Renal cortex interstitium (tissue), 11 donors: Measurements from ENCODE around the gene RRP12. TPM values are rescaled to one million over a fixed set of nuclear protein-coding genes. Genes with fewer than 3 reads are reported as not detected.
"Not testable (repeated sequence)": the region's sequence is repeated elsewhere in the genome, so short reads cannot be mapped to it uniquely, and the experiment has no call there.

Source experiments
- DNase-seq, 11 donors: peaks; one replicate each; pipeline ENCODE4 v3.0.0-alpha.2; 2013; ENCODE audit warnings: low read depth in 9 of 11, low spot score in 4 of 11; ENCODE audit errors: extremely low read depth in 1 of 11
- polyA plus RNA-seq, 3 donors: library from polyadenylated mRNA; unstranded; fragments of 120-200 nt; gene quantifications; one replicate each; pipeline ENCODE4 v1.2.1, GENCODE V29; 2013; ENCODE audit not compliant: insufficient read length in 3 of 3

Gene RRP12
- polyA plus RNA-seq, 3 donors, result 23.9 to 31.3 (median 25.9) TPM

- DNase-seq, result no peak
These were observed 11.8 kb upstream of the RRP12 start for GRCh38 chr10:97412891-97413304.

GRCh38 chr10:97411406-97411805, 10.3 kb upstream of the RRP12 start:
- DNase-seq, result no peak

GRCh38 chr10:97408496-97408992, 7.4 kb upstream of the RRP12 start:
- DNase-seq, result no peak

- no peak for DNase-seq
These were observed 6.8 kb upstream of the RRP12 start for GRCh38 chr10:97407952-97408248.

- peak in 4 of 11 donors; percentile 45 to 75 (median 69) for DNase-seq
These were observed 6.2 kb upstream of the RRP12 start for GRCh38 chr10:97407211-97407951.

- DNase-seq, result not testable (repeated sequence)
These were observed 5.3 kb upstream of the RRP12 start for GRCh38 chr10:97406483-97406882.

- DNase-seq, result no peak
These were observed 4.9 kb upstream of the RRP12 start for GRCh38 chr10:97406064-97406463.

GRCh38 chr10:97404044-97404443, 2.9 kb upstream of the RRP12 start:
- DNase-seq, result no peak

- DNase-seq, result no peak
These were observed 347 bp upstream of the RRP12 start for GRCh38 chr10:97401455-97401919.

GRCh38 chr10:97399843-97400545, 1.1 kb downstream of the RRP12 start:
- DNase-seq, result peak in 1 of 11 donors; percentile 49

GRCh38 chr10:97396056-97396455, 5.1 kb downstream of the RRP12 start:
- no peak for DNase-seq

- DNase-seq, result no peak
These were observed 8.0 kb downstream of the RRP12 start for GRCh38 chr10:97393034-97393573.

- DNase-seq, result no peak
These were observed 11.0 kb downstream of the RRP12 start for GRCh38 chr10:97390091-97390490.

GRCh38 chr10:97388152-97388551, 13.0 kb downstream of the RRP12 start:
- no peak for DNase-seq

GRCh38 chr10:97385565-97385964, 15.6 kb downstream of the RRP12 start:
- DNase-seq, result no peak

GRCh38 chr10:97384641-97385040, 16.5 kb downstream of the RRP12 start:
- no peak for DNase-seq

GRCh38 chr10:97384156-97384555, 17.0 kb downstream of the RRP12 start:
- DNase-seq, result no peak

GRCh38 chr10:97383159-97383558, 18.0 kb downstream of the RRP12 start:
- no peak for DNase-seq

- no peak for DNase-seq
These were observed 19.5 kb downstream of the RRP12 start for GRCh38 chr10:97381626-97382025.

- DNase-seq, result no peak
These were observed 20.6 kb downstream of the RRP12 start for GRCh38 chr10:97380516-97380915.
